ENCODE results near the gene HSD17B2.
"Not testable (repeated sequence)": the region's sequence is repeated elsewhere in the genome, so short reads cannot be mapped to it uniquely, and the experiment has no call there.

HSD17B2 gene

DNA sequence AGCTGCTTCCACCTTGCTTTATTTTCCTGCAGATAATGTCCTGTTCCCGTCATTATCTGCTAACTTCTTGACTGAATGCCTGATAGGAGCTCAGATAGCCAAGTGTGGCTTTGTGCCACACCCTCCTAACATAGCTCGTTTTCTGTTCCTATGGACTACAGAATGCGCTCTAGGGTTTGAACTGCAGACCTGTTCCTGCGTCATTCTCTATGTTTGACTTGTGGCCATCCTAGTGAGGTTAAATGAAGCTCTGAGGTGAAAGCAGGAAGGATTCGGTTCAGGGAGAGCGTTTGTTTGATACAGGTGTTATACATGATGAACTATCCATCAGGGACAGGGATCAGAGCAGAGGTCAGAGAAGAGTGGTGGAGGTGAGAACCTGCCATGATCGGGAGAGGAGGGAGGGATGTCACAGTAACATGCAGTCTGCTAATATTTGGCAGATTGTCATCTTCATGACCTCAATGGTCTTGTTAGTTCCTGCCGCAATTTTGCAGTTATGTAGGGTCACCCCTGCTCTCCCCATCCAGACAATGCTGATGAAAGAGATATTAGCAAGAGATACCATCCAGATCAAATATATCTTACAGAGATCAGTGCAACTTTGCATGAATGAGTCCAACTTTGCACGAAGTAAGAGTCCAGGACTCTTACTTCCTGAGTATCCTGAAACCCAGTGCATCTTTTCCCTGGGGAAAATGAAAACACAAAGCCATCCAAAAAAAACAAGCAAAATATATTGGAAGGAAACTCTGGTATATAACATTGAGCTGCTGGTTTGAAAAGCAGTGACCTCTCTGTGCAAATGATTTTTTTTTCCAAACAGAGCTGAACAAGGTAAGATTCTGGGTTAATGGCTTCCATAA is 102.1 kb downstream of the HSD17B2 start:
- DNase-seq = no peak

DNA sequence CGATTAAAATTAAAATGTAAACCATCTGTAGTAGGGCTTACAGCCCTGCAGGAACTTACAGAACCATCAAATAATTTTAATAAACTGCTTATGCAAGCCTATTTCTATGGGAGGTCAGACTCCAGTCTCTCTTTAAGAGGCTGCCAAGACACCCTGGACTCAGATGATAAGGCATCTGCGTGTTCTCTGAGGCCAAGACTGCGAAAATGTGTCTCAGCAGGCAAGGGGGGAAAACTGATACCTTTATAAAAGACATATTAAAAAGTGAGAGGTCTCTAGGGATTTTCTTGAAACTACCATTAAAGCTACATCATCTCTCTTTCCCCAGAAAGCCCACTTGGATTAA is 102.7 kb downstream of the HSD17B2 start:
- no peak for DNase-seq

DNA sequence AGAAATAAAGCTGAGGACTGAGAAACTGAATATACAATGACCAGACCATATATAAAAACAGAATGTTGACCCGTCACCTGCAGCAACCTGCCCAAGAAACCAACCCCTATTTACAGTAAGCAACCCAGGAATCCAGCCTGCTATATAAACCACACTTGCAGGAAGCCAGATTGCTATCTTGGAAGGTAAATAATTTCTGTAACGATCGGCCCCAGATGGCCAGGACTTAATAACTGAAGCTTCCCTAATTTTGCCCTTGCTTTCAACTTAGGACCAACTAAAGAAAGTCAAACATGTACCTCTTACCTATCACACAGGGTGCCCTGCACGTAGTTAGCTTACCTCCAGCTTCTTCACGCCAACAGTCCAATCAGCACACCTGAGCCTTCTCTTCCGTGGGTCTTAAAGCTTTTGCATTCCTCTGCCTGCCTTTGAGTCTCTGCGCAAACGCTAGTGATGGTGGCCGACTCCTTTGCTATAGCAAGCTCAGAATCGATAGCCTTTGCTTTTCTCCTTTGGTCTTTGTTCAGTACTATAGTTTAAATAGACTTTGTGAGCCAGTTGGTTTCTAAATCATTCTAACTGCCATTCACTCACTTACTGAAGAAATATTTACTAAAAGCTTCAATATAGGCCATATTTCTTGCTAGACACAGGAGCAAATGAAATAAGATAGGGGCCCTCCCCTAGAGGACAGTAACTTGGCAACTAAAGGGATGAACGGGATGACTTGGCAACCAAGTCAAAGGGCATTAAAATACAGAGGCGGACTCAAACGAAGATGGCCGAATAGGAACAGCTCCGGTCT is 103.6 kb downstream of the HSD17B2 start:
- DNase-seq = no peak

GRCh38 chr16:82139286-82139571 is 104.2 kb downstream of the HSD17B2 start:
- DNase-seq = not testable (repeated sequence)

GRCh38 chr16:82146556-82146955 is 111.5 kb downstream of the HSD17B2 start:
- DNase-seq = no peak

- DNase-seq = no peak
These were observed 111.9 kb downstream of the HSD17B2 start for GRCh38 chr16:82146957-82147356.

GRCh38 chr16:82147546-82147945 is 112.5 kb downstream of the HSD17B2 start:
- no peak for DNase-seq

Measured in NCI-H1048 (cell line).